ENCODE data around the gene DNAJB1.
A peak's percentile ranks its signal among the peaks of the same experiment; 100 is the strongest.
"Not testable (repeated sequence)": the region's sequence is repeated elsewhere in the genome, so short reads cannot be mapped to it uniquely, and the experiment has no call there.

Gene DNAJB1

DNA sequence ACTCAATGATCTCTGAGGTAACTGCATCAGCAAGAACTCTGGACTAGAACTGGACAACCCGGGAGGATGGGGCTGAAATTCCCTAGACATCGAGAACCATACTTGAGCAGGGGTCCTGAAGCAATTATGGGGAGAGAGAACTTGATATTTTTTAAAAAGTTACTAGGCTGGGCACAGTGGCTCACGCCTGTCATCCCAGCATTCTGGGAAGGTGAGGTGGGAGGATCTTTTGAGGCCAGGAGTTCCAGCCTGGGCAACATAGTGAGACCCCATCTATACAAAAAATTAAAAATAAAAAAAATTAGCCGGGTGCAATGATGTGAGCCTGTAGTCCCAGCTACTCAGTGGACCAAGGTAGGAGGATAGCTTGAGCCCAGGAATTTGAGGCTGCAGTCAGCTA lies 2.3 kb upstream of the DNAJB1 start:
- no peak for DNase-seq (ENCODE audit: low spot score)

DNA sequence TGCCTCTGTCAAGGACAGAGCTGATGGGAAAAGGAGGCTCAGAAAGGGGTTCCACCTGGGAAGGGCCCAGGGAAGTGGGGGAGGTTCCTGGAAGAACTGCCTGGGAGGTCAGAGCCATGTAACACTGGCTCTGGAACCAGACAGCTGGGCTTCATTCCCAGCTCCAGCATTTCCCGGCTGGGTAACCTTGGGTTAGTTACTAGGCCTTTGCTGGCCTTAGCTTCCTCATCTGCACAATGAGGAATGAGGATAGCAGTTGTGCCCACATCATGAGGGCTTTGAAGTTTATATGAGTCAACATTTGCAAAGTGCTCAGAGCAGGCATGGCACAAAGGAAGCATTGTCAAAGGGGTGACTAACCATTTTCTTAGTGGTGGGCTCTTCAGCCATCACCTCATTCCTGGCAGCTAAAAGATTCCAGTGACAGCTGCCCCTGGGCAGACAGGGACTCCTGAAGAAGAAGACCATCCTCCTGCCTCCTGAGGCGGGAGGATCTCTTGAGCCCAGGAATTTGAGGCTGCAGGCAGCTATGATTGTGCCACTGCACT lies 1.7 kb upstream of the DNAJB1 start:
- DNase-seq (ENCODE audit: low spot score): peak; percentile 100

- DNase-seq (ENCODE audit: low spot score): no peak
Measured at GRCh38 chr19:14519245-14519859, 1.2 kb upstream of the DNAJB1 start.

DNA sequence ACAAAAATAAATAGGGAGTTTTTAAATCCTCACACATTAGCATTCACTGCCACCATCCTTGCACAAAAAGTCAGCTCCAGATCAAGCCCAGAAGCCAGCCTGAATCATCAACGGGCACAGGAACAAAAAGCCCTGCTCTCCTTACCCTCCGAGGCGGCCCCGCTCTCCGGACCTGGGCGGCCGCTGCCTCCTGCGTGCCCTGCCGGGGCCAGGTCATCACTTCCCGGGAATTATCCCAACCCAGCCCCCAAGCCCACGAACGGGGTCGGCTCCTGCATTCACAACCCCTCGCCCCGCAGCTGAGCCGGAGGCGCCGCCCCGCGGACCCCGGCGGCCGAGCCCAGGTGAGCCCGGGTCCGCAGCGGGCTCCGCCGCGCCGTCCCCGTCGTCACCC lies 754 bp downstream of the DNAJB1 start:
- no peak for DNase-seq (ENCODE audit: low spot score)

DNA sequence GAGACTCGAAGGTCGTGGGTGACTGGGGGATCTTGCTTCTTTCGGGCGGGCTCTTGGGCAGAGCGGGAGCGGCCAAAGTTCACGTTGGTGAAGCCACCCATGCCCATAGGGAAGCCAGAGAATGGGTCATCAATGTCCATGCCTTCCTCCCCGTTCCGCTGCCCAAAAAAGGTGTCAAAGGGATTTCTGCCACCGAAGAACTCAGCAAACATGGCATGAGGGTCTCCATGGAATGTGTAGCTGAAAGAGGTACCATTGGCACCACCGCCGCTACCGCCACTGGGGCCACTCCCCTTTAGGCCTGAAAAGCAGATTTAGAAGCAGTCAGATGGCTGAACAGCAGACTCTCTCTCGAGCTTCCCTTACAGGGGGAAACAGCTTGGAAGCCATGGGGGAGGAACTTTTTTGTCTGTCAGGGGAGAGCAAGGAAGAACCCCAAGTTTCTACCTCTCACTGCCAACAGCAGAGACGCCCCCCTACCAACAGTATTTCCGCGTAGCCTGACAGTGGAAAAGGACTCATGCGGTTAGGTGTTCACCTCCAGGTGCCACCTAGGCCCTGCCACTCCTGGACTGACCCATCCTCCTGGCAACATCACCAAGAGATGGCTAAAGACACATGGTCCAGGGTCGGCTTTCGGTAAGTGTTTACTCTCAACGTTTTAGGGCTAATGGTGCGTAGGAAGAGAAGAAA lies 1.3 kb downstream of the DNAJB1 start:
- DNase-seq (ENCODE audit: low spot score): peak; percentile 37

DNA sequence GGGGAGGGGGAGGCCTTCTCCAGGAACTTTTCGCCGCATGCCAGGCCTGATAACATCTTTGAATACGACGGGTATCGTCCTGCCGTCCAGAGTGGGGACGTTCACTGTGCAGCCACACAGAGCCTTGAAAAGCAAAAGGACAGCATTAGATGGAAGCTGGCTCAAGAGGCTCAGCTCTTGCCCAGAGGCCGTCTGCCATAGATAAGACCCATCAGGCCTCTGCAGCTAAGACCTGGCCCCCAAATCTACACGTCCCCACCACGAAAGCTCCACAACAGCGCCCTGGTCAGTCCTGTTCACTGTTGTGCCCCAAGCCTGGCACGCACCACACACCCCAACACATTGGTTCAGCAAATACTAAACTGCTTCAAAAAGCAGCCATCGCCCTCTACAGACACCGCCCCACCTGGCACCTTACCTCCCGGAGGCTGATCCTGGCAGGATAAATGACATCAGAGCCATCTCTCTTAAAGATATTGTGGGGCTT lies 2.1 kb downstream of the DNAJB1 start:
- peak; percentile 35 for DNase-seq (ENCODE audit: low spot score)

GRCh38 chr19:14515501-14516047 lies 2.6 kb downstream of the DNAJB1 start:
- no peak for DNase-seq (ENCODE audit: low spot score)

- no peak for DNase-seq (ENCODE audit: low spot score)
Measured at GRCh38 chr19:14514215-14514863, 3.9 kb downstream of the DNAJB1 start.

- no peak for DNase-seq (ENCODE audit: low spot score)
Measured at GRCh38 chr19:14512406-14512961, 5.7 kb downstream of the DNAJB1 start.

DNA sequence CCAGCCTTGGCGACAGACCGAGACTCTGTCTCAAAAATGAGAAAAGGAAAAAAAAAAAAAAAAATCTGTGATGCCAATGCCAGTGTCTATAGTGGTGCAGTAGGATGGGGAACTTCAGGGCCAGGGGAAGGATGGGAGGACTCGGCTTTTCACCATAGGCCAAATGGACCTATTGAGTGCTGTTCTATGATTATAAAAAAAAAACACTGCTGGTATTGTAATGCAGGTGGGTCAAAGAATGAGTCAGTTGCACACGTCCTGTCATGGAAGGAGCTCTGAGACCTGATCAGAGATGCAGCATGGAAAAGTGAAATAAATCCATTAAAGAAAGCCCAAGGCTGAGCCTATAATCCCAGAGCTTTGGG lies 7.0 kb downstream of the DNAJB1 start:
- DNase-seq (ENCODE audit: low spot score): no peak

GRCh38 chr19:14510311-14511228 lies 7.6 kb downstream of the DNAJB1 start:
- DNase-seq (ENCODE audit: low spot score): peak; percentile 54

GRCh38 chr19:14507704-14508542 lies 10.3 kb downstream of the DNAJB1 start:
- peak; percentile 91 for DNase-seq (ENCODE audit: low spot score)

DNA sequence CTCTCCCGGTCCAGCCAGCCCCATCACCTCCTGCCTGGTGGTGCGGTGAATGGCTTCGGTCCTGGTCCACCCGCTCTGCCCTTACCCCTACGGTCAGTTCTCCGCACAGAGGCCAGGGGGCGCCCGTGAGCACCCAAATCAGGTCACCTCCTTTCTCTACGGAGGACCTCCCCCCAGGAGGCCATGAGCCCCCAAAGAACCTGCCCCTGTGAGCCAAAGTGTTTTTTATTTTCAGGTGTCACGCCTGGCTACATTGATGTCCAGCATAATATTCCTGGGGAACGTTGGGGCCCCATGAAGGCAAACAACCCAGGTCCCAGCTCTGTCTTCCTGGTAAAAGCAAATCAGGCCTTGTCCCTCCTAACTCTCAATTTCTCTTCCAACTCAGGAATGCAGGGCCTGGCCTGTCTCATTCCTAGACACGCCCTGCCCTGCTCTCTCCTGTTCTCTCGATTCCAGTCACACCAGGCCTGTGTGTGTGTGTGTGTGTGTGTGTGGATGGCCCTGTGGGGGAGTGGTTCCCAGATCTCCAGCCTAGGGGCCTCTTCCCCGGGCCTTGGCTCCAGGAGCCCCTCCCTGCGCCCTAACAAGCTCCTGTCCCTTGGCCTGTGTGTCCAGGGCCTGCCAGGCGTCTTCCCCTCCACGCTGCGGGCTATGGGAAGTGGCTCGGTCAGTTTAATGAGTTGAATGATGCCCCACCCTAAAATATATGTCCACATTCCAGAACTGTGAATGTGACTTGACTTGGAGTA lies 12.5 kb downstream of the DNAJB1 start:
- peak; percentile 85 for DNase-seq (ENCODE audit: low spot score)

DNA sequence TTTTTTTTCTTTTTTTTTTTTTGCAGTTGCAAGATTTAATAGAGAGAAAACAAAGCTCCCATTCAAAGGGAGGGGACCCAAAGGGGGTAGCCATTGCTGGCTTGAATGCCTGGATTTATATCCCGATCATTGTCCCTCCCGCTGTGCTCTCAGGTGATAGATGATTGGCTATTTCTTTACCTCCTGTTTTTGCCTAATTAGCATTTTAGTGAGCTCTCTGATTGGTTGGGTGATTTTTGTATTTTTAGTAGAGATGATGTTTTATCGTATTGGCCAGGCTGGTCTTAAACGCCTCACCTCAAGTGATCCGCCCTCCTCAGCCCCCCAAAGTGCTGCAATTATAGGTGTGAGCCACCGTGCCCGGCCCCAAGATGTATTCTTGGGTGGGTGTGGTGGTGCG lies 13.6 kb downstream of the DNAJB1 start:
- not testable (repeated sequence) for DNase-seq (ENCODE audit: low spot score)

GRCh38 chr19:14503285-14503684 lies 14.9 kb downstream of the DNAJB1 start:
- no peak for DNase-seq (ENCODE audit: low spot score)

DNA sequence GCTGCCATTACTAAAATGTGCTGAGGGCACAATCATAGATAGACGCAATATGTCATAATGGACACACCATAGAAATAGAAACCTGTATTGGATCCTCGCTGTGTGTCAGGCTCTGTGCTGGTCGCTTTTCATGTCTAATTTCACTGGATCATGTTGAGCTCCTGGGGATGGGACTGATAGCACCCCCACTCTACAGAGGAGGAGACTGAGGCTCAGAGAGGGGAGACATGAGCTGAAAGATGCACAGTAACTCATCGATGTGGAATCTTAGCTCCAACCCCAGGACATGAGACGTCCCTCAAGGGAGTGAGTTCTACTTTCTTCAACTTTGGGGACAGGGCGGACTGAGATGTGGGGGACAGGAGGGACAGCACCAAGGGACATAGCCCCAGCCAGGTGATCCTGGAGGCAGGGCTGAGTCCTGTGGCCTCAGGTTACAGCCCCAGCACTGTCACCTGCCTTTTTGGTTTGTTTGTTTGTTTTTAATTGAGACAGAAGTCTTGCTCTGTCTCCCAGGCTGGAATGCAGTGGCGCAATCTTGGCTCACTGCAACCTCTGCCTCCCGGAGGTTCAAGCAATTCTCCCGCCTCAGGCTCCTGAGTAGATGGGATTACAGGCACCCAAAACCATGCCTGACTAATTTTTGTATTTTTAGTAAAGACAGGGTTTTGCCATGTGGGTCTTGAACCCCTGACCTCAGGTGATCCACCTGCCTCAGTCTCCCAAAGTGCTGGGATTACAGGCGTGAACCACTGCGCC lies 15.7 kb downstream of the DNAJB1 start:
- DNase-seq (ENCODE audit: low spot score): no peak

GRCh38 chr19:14497228-14497921 lies 20.8 kb downstream of the DNAJB1 start:
- peak; percentile 45 for DNase-seq (ENCODE audit: low spot score)

GRCh38 chr19:14496834-14497227 lies 21.4 kb downstream of the DNAJB1 start:
- DNase-seq (ENCODE audit: low spot score): peak; percentile 88
